GM18873 (cell line): ENCODE results near the gene ELF1.
"Not testable (repeated sequence)": the region's sequence is repeated elsewhere in the genome, so short reads cannot be mapped to it uniquely, and the experiment has no call there.

Experiments
- ATAC-seq: cut with Tn5 transposase; IDR thresholded peaks from one replicate; pipeline ENCODE4 v1.9.1; 2021; ENCODE audit warnings: mild to moderate bottlenecking, moderate library complexity, moderate number of reproducible peaks; ENCODE audit not compliant: unreplicated experiment, low FRiP score

Gene ELF1

GRCh38 chr13:40984668-40985366 lies 34.3 kb downstream of the ELF1 start:
- peak; percentile 50 for ATAC-seq

DNA sequence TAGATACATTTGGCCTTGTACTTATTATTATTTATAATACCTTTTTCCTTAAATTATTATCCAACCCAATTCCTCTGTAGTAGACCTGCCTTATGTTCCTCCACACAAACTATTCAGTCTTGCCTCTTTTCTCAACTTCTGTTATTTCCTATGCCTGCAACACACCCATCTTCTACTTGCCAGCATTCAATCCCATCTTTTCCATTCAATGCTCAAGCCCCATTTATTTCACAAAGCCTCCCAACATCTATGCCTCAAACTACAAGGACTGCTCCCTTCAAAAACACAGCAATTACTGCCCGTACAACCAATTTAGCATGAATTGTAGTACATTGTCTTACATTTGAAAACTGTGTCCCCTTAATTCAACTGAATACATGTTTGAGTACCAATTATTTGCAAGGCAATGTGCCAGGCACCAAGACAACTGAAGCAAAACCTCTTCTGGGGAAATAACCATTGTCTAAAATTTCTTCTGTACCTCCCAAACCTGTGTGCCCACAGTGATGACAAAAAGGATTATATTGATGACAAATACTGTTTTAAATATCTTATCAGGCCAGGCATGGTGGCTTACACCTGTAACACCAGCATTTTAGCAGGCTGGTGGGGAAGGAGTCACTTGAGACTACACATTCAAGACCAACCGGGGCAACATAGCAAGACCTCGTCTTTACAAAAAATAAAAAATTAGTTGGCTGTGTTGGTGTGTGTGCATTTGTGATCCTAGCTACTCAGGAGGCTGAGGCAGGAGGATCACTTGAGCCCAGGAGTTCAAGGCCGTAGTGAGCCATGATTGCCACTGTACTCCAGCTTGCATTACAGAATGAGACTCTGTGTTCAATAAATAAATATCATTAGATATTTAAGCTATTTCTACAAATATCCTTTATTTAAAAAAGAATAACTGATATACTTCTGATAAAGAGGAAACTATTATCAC lies 35.1 kb downstream of the ELF1 start:
- no peak for ATAC-seq

DNA sequence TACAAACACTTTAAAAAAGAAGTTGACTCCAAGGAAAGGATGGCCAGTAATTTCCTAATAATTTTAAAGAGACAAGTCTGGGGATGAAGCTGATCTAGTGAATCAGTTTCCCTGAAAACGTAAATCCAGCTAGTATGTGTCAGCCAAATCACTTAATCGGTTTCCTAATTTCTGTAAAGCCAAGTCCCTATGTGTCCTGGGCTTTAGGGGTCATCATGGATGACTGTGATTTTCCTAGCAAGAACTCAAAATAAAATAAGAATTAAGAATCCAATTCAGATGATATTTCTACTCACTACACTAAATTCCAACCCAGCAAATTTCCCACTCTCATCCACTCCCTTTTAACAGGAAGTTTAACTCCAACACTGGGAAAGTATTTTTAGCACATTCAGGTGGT lies 35.9 kb downstream of the ELF1 start:
- ATAC-seq: no peak

DNA sequence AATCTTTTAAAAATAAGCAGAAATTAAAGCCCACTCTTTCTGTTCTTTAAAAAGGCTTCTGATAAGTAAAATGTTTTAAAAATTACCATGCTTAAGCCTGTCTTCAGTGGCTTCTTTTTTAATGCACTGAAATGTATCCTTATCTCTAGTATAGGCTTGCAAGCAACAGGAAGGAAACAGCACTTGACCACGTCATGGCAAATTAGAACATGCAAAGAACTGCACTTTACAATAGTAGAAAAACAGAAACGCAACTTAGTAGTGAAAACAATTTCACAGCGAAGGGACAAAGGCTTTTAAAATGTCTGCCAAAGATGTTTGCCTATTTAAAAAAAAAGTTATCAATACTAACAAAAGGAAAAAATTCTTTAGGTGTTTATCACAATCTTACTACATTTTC lies 36.3 kb downstream of the ELF1 start:
- ATAC-seq: peak; percentile 56

- ATAC-seq: no peak
These were observed 37.2 kb downstream of the ELF1 start for GRCh38 chr13:40981949-40982348.

- no peak for ATAC-seq
These were observed 37.8 kb downstream of the ELF1 start for GRCh38 chr13:40981361-40981760.

GRCh38 chr13:40980461-40980860 lies 38.7 kb downstream of the ELF1 start:
- ATAC-seq: no peak

GRCh38 chr13:40979232-40979631 lies 39.9 kb downstream of the ELF1 start:
- ATAC-seq: no peak

DNA sequence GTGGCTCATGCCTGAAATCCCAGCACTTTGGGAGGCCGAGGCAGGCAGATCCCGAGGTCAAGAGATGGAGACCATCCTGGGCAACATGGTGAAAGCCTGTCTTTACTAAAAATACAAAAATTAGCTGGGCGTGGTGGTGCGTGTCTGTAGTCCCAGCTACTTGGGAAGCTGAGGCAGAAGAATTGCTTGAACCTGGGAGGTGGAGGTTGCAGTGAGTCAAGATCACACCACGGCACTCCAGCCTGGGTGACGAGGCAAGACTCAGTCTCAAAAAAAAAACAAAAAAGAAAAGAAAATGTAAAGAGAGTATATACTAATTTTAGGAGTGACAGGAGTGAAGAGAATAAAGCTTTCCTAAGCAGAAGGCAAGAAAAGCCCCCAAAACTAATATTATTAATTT lies 41.0 kb downstream of the ELF1 start:
- not testable (repeated sequence) for ATAC-seq

- no peak for ATAC-seq
These were observed 43.7 kb downstream of the ELF1 start for GRCh38 chr13:40975441-40975840.

DNA sequence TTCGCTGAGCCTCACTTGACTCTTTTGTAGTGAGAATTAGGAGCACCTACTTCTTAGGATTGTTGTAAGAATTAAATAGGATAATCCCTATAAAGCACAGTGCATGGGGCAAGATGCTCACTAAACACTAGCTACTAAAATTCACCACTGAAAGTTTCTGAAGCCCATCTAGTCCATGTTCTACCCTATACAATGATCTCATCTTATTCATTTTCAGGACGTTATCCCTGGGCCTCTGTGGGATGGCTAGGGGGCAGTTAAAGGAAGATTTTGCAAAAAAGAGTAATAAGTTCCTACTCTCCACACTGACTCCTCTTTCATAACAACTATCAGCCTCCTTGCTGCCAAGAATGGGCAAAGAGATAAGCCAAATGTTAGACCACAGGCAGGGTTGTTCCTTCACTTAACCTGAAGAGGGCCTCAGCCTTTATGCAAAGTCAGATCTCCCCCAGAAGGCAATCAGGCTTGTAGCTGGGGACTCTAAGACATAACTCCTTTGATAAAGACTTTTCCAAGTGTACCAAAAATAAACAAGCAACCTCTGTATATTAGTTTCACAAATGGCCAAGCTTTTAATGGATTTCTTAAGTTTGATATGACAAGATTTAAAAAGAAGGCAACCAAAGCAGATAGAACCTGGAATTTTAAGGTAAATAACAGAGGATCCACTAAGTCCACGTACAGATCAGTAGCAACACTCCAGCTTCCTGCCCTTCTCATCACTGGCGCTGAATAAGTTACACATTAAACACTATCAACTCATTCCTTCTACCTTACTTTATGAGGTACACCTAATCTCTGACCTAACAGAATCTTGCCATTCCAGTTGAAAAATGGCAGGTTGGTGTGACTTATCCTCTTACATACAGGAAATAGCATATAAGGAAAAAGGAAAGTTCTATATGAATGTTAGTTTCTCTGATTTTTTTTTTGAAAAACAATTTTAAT lies 44.4 kb downstream of the ELF1 start:
- ATAC-seq: peak; percentile 51

GRCh38 chr13:40973409-40973808 lies 45.7 kb downstream of the ELF1 start:
- no peak for ATAC-seq

DNA sequence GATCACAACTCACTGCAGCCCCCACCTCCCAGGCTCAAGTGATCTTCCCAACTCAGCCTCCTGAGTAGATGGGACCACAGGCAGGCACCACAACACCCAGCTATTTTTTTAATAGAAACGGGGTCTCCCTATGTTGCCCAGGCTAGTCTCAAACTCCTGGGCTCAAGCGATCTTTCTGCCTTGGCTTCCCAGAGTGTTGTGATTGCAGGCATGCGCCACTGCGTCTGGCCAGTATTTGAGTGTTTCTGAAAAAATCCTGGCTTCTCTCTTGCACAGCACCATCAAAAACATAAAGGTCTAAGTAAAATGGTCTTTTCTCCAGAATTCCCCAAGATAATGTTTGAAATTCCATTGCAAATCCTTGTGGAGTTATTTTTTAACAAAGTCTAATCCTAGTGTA lies 47.8 kb downstream of the ELF1 start:
- ATAC-seq: no peak

DNA sequence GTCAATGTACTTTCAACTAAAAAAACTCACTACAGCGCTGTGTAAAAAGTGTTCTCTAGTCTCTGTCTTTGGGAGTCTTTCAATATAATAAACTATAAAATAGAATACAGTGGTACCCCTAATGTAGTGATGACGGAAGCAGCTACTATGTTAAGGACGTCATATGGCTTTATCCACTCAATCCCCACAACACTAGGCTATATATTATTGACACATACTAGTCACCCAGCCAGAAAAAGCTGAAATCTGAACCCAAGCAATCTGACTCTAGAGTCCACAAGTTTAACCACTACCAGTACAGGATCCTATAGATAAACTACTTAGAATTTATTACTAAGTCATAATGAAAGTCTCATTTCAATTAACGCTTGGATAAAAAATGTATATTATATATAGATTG lies 48.3 kb downstream of the ELF1 start:
- ATAC-seq: no peak

GRCh38 chr13:40969169-40969901 lies 49.8 kb downstream of the ELF1 start:
- ATAC-seq: peak; percentile 60

DNA sequence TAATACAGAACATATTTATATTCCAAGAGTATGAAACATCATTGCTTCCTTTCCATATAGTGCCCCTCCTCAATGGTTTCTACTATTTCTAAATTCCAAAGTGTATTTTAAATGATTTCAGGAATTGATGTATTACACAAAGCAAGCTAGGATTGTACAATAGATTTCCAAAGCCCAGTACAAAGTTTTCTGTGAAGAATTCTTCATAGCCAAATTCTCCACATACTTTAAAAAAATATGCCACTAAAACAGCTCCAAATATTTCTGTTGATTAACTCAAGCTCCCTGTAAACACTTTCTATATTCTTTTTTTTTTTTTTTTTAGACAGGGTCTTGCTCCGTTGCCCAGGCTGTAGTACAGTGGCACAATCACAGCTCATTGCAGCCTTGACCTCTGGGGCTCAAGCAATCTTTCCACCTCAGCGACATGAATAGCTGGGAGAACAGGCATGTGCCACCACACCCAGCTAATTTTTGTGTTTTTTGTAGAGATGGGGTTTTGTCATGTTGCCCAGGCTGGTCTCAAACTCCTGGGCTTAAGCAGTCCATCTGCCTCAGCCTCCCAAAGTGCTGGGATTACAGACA lies 50.6 kb downstream of the ELF1 start:
- no peak for ATAC-seq

- no peak for ATAC-seq
These were observed 52.8 kb downstream of the ELF1 start for GRCh38 chr13:40966298-40966697.

- ATAC-seq: no peak
These were observed 55.2 kb downstream of the ELF1 start for GRCh38 chr13:40963927-40964326.

- no peak for ATAC-seq
These were observed 57.3 kb downstream of the ELF1 start for GRCh38 chr13:40961826-40962225.

GRCh38 chr13:40961214-40961613 lies 57.9 kb downstream of the ELF1 start:
- no peak for ATAC-seq
